Mammary microvascular endothelial cell (primary cell): Measurements from ENCODE around the gene BTAF1. TPM values are rescaled to one million over a fixed set of nuclear protein-coding genes. Genes with fewer than 3 reads are reported as not detected.

Experiments used
- total RNA-seq: library from RNA; depleted of rRNA; stranded (reverse); fragments of >200 nt; gene quantifications from 2 replicates; pipeline ENCODE4 v1.2.3, GENCODE V29; 2015

BTAF1 gene
- 14.3 and 14.5 TPM in 2 replicates for total RNA-seq

GRCh38 chr10:91923371-91924211, at the start of gene BTAF1:
TSS of gene BTAF1 (plus strand) at chr10:91923770. CDS start at chr10:91924077, 307 bp downstream.

GRCh38 chr10:91909117-91909677, 14.4 kb upstream of the BTAF1 start, which contains the start of gene FGFBP3:
TSS of gene FGFBP3 (minus strand) at chr10:91909486. CDS start at chr10:91908969, 517 bp downstream.

Other genes starting within 250 kb of the BTAF1 start
- 25.4 and 25.8 TPM in 2 replicates for gene TNKS2, start 125.3 kb upstream of the BTAF1 start, total RNA-seq
- 0.15 and 0.33 TPM in 2 replicates for gene FGFBP3, start 14.3 kb upstream of the BTAF1 start, total RNA-seq